Measurements from ENCODE around the gene MROH7.

MROH7 gene

GRCh38 chr1:54645806-54646676, 4.5 kb downstream of the MROH7 start:
- TF ChIP-seq FOXP2 (optimal IDR thresholded peaks at IDR 0.05; ENCODE audit: borderline replicate concordance, extremely low read depth, extremely low read length, insufficient read depth) (no peak), TAF1 (IDR thresholded peaks at IDR 0.05; ENCODE audit: borderline replicate concordance, insufficient read depth, low read length) (no peak), SIN3A (IDR thresholded peaks at IDR 0.05; ENCODE audit: borderline replicate concordance, insufficient read depth, low read length) (no peak), POLR2AphosphoS5 (IDR thresholded peaks at IDR 0.05; ENCODE audit: low read depth, low read length) (no peak), REST (IDR thresholded peaks at IDR 0.05; ENCODE audit: insufficient read depth in 1 of 2, low read depth in 2 of 2, low read length in 2 of 2) (no peak)

GRCh38 chr1:54649130-54649898, 7.7 kb downstream of the MROH7 start:
- TF ChIP-seq FOXP2 (optimal IDR thresholded peaks at IDR 0.05; ENCODE audit: borderline replicate concordance, extremely low read depth, extremely low read length, insufficient read depth) (no peak), REST (IDR thresholded peaks at IDR 0.05; ENCODE audit: insufficient read depth in 1 of 2, low read depth in 2 of 2, low read length in 2 of 2) (no peak), POLR2AphosphoS5 (IDR thresholded peaks at IDR 0.05; ENCODE audit: low read depth, low read length) (no peak), SIN3A (IDR thresholded peaks at IDR 0.05; ENCODE audit: borderline replicate concordance, insufficient read depth, low read length) (no peak), TAF1 (IDR thresholded peaks at IDR 0.05; ENCODE audit: borderline replicate concordance, insufficient read depth, low read length) (no peak)

GRCh38 chr1:54649921-54650320, 8.3 kb downstream of the MROH7 start:
- TF ChIP-seq TAF1 (IDR thresholded peaks at IDR 0.05; ENCODE audit: borderline replicate concordance, insufficient read depth, low read length) (no peak), REST (IDR thresholded peaks at IDR 0.05; ENCODE audit: insufficient read depth in 1 of 2, low read depth in 2 of 2, low read length in 2 of 2) (no peak)

- TF ChIP-seq POLR2AphosphoS5 (IDR thresholded peaks at IDR 0.05; ENCODE audit: low read depth, low read length) (no peak), SIN3A (IDR thresholded peaks at IDR 0.05; ENCODE audit: borderline replicate concordance, insufficient read depth, low read length) (no peak), TAF1 (IDR thresholded peaks at IDR 0.05; ENCODE audit: borderline replicate concordance, insufficient read depth, low read length) (no peak)
Observed at GRCh38 chr1:54650417-54650816, 8.8 kb downstream of the MROH7 start.

- TF ChIP-seq REST (IDR thresholded peaks at IDR 0.05; ENCODE audit: insufficient read depth in 1 of 2, low read depth in 2 of 2, low read length in 2 of 2): no peak
- TF ChIP-seq FOXP2 (optimal IDR thresholded peaks at IDR 0.05; ENCODE audit: borderline replicate concordance, extremely low read depth, extremely low read length, insufficient read depth): no peak
- TF ChIP-seq POLR2AphosphoS5 (IDR thresholded peaks at IDR 0.05; ENCODE audit: low read depth, low read length): no peak
- no peak for TF ChIP-seq TAF1 (IDR thresholded peaks at IDR 0.05; ENCODE audit: borderline replicate concordance, insufficient read depth, low read length)
- TF ChIP-seq SIN3A (IDR thresholded peaks at IDR 0.05; ENCODE audit: borderline replicate concordance, insufficient read depth, low read length): no peak
Observed at GRCh38 chr1:54651608-54652007, 10.0 kb downstream of the MROH7 start.

Measured in PFSK-1 (cell line).